Raji (cell line): ENCODE results near the gene HSD17B14.

Experiments
- POLR2A ChIP-seq: IDR thresholded peaks from 2 replicates; pipeline ENCODE4 v1.6.1; 2011; ENCODE audit warnings: low read depth, low read length, control low read depth; ENCODE audit not compliant: insufficient read depth

HSD17B14 gene

GRCh38 chr19:48835734-48836088 lies 580 bp downstream of the HSD17B14 start:
- TF ChIP-seq POLR2A = peak; percentile 56

GRCh38 chr19:48833977-48834376 lies 2.3 kb downstream of the HSD17B14 start:
- no peak for TF ChIP-seq POLR2A

GRCh38 chr19:48833049-48833448 lies 3.2 kb downstream of the HSD17B14 start:
- no peak for TF ChIP-seq POLR2A

DNA sequence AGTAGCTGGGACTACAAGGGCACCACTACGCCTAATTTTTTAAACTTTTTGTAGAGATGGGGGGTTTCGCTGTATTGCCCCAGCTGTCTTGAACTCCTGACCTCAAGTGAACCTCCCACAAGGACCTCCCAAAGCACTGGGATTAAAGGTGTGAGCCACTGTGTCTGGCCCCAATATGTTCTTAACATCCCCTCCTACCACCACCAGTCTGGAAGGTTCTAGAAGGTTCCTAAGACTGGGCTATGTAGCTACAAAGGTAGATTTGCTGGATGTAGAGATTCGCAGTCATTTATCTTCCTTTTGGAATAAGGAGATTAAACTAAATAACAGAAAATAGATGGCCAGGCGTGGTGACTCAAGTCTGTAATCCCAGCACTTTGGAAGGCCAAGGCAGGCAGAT lies 5.3 kb downstream of the HSD17B14 start:
- no peak for TF ChIP-seq POLR2A

DNA sequence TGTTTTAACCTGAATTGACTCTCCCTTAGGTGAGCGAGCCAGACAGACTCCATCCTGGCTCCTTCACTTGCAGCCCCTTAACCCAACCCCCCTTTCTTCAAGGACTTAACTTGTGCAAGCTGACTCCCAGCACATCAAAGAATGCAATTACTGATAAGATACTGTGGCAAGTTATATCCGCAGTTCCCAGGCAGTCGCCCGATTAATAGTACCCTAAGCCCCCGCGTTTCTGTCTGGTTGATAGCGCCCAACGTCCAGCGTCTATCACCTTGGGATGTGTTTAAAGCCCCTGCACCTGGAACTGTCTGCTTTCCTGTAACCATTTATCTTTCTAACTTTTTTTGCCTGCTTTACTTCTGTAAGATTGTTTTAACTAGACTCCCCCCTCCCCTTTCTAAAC lies 6.2 kb downstream of the HSD17B14 start:
- no peak for TF ChIP-seq POLR2A

DNA sequence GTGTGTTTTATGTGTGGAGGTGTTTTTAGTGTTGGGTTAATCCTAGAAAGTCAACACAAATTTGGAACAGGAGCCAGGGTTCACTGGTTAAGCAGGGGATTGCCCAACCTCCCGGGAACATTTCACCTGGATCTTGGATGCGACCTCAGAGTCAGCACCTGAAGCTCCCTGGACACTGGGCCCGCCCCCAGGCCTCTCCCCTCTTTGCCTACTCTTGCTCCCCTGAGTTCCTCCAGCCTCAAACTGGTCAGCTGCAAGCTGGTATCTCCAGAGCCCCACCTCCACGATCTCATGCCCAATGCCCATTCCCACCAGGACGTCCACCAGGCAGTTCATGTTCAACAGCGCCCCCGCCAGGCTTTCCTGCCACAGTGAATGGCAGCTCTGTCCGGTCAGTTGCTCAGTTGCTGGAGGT lies 9.7 kb downstream of the HSD17B14 start:
- no peak for TF ChIP-seq POLR2A

GRCh38 chr19:48822514-48822913 lies 13.8 kb downstream of the HSD17B14 start:
- no peak for TF ChIP-seq POLR2A

DNA sequence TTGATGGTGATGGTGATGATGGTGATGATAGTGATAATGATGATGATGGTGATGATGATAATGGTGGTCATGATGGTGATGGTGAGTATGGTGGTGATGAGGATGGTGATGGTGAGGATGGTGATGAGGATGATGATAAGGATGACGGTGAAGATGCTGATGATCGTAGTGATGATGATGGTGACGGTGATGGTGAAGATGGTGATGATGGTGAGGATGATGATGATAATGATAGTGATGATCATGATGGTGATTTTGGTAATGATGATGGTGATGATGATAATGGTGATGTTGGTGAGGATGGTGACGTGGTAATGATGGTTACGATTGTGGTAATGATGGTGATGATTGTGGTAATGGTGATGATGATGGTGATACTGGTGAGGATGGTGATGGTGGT lies 14.7 kb downstream of the HSD17B14 start:
- no peak for TF ChIP-seq POLR2A

DNA sequence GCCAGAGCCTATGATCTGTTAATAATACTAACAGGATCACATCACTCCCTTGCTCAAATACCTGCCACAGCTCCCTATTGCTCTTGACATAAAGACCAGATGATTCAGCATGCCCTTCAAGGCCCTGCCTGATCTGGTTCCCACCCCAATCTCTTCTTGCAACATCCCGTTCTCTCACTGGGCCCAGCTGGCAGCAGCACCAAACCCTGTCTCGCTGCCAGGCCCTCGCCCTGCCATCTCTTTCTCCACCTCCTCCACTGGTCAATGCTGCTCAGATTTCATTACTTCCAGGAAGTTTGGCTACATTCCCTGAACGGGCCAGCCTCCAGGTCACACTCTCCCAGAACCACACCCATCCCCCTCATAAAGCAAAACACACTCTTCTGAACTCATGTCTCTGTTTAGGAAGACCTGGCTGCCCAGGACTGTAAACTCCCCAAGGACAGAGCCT lies 16.9 kb downstream of the HSD17B14 start:
- TF ChIP-seq POLR2A = no peak

DNA sequence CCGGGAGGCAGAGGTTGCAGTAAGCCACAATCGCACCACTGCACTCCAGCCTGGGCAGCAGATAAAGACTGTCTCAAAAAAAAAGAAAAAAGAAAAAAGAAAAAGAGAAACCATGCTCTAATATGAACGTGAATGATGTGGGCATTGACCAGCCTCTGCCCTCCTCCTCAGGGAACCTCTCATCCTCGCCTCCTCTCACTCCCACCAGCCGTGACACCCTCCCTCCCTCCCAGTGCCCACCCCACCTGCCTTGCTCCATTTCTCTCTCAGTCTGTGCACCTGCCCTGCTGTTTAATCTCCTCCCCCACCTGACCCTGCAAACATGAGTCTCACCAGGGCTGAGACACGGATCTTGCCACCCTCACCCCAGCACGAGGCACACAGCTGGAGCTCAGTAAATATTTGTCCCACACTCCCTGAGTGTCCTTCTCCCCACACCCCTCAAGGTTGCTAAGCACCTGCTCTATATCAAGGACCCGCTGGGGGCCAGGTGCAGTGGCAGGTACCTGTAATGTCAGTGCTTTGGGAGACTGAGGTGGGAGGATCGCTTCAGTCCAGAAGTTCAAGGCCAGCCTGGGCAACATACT lies 18.0 kb downstream of the HSD17B14 start:
- TF ChIP-seq POLR2A = no peak

- TF ChIP-seq POLR2A = no peak
These were observed 18.6 kb downstream of the HSD17B14 start for GRCh38 chr19:48817585-48818124.

DNA sequence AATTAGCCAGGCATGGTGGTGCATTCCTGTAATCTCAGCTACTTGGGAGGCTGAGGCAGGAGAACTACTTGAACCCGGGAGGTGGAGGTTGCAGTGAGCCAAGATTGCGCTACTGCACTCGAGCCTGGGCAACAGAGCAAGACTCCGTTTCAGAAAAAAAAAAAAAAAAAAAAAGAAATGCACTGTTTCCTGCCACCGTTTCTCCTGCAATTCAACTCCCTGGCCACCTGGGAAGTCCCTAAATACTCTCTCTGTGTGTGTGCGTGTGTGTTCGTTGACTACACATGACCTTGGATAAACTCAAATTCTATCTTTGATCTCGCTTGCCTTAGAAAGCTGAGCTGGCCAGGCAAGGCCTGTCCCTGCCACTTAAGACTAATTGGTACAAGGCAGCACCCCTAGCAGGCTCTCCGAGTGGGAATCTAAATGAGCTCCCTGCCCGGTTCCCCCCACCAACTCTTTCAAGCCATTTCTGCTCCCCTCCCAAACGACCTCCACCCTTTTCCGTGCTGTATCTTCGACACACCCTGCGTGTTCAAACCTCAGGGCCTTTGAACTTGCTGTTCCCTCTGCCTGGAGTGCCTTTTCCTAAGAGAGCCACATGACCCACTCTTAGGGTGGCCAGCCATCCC lies 20.3 kb downstream of the HSD17B14 start:
- TF ChIP-seq POLR2A = no peak

- TF ChIP-seq POLR2A = no peak
These were observed 21.4 kb downstream of the HSD17B14 start for GRCh38 chr19:48814895-48815294.

GRCh38 chr19:48813123-48813913 lies 23.0 kb downstream of the HSD17B14 start:
- TF ChIP-seq POLR2A = no peak

DNA sequence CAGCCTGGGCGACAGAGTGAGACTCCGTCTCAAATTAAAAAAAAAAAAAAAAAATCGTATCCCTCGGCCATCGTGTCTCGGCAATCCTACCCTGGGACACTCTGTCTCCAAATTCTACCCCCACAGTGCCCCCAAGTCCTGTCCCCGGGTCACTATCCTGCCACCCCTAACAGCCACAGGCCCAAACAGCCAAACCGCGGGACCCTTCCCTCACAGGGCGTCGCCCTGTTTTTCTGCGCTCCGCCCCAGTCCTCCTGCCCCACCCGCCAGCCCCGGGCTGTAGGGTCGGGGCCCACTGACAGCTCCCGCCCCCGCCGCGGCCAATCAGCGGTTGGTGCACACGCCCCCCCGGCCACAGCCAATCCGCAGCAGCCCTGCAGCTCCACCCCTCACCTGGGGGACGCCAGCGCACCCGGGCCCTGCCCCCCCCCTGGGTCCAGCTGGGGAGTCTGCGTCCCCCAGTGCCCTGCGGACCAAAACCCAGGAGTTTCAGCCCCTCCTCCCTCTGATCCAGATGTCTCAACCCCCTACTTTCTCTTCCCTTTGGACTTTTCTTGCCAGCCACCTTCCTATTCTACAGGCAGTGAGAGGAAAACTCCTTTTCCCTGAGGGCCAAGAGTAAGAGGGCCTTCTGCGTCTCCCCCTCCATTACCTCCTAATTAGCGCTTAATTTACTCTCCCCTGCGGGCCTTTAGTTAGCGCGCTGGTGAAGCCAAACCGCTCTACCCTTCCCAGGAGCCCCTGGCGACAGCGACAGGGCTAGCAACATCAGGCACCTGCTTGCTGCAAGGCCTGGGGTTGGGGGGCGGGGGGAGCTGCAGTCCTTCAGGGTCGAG lies 24.0 kb downstream of the HSD17B14 start:
- peak; percentile 47 for TF ChIP-seq POLR2A
